HEK293T (cell line): ENCODE measurements around the gene HTRA3.

ENCODE experiments used
- CTBP1 ChIP-seq: fragments of 450-650 bp; IDR thresholded peaks from 2 replicates; pipeline ENCODE4 v1.6.1; 2016; ENCODE audit warnings: borderline replicate concordance
- ELF4 ChIP-seq: fragments of 450-650 bp; IDR thresholded peaks from 2 replicates; pipeline ENCODE4 v1.6.1; 2017; ENCODE audit warnings: antibody characterized with exemption
- FOXM1 ChIP-seq: fragments of 450-650 bp; IDR thresholded peaks from 2 replicates; pipeline ENCODE4 v1.6.1; 2017; ENCODE audit warnings: mild to moderate bottlenecking, borderline replicate concordance
- HDGF ChIP-seq: fragments of 450-650 bp; IDR thresholded peaks from 2 replicates; pipeline ENCODE4 v1.6.1; 2017; ENCODE audit warnings: antibody characterized with exemption, borderline replicate concordance
- SP1 ChIP-seq: fragments of 450-650 bp; IDR thresholded peaks from 2 replicates; pipeline ENCODE4 v1.6.1; 2017
- TARDBP ChIP-seq: fragments of 450-650 bp; IDR thresholded peaks from 2 replicates; pipeline ENCODE4 v1.6.1; 2016
- ZNF384 ChIP-seq: fragments of 450-650 bp; IDR thresholded peaks from 2 replicates; pipeline ENCODE4 v1.6.1; 2016
- TF ChIP-seq, protein P1 (sequence below): fragments of 450-650 bp; IDR thresholded peaks from 2 replicates; pipeline ENCODE4 v1.6.1; 2016

GRCh38 chr4:8290701-8290970 lies 21.1 kb downstream of the HTRA3 start:
- TF ChIP-seq CTBP1: no peak
- TF ChIP-seq TARDBP: no peak
- no peak for TF ChIP-seq FOXM1
- no peak for TF ChIP-seq ZNF384
- no peak for TF ChIP-seq ELF4
- no peak for TF ChIP-seq SP1
- TF ChIP-seq, protein P1, sequence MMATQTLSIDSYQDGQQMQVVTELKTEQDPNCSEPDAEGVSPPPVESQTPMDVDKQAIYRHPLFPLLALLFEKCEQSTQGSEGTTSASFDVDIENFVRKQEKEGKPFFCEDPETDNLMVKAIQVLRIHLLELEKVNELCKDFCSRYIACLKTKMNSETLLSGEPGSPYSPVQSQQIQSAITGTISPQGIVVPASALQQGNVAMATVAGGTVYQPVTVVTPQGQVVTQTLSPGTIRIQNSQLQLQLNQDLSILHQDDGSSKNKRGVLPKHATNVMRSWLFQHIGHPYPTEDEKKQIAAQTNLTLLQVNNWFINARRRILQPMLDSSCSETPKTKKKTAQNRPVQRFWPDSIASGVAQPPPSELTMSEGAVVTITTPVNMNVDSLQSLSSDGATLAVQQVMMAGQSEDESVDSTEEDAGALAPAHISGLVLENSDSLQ: no peak
- TF ChIP-seq HDGF: no peak
